ENCODE data around the gene GALNT4.

Gene GALNT4

GRCh38 chr12:89476232-89476631 lies 48.4 kb downstream of the GALNT4 start:
- no peak overlapping the region for H3K4me3 ChIP-seq (ENCODE audit: control insufficient read depth, low read depth, low read length)
- TF ChIP-seq CTCF (conservative IDR thresholded peaks at IDR 0.05; ENCODE audit: control insufficient read depth, insufficient read depth, low read depth, low read length), result no peak
- no peak for DNase-seq (ENCODE audit: low read depth)

DNA sequence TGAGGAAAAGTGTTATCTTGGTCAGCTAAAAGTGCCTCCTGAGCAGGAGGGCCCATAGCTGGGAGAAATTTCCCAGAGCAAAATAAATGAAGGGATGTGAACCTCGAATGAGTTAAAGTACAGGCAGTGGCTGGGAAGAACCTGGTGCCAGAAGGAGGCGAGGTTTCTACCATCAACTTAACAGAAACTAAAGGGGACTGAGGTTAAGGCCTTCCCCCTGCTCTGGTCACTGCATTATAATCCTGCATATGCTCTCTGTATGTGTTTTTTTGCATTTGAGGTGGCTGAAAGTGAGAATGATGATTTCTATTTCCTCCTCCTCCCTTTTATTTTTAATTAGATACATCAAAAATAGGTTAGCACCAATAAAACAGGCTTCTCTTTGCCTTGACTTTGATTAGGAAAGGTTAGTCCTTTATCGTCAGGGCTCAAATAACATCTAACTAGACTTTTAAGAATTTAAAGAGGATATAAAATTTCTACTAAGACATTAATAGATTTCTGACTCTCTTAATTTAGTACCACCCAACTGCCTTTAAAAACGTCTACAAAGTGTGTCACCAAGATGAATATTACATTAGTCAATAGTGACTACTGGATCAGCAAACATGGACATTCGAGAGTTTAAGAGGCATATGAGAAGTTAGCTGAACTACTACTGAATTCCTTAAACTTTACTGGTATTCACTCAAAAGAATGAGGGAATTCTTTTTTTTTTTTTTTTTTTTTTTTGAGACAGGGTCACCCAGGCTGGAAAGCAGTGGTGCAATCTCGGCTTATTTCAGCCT lies 49.2 kb downstream of the GALNT4 start:
- no peak for TF ChIP-seq CTCF (conservative IDR thresholded peaks at IDR 0.05; ENCODE audit: control insufficient read depth, insufficient read depth, low read depth, low read length)
- no peak overlapping the region for H3K4me3 ChIP-seq (ENCODE audit: control insufficient read depth, low read depth, low read length)
- DNase-seq (ENCODE audit: low read depth), result no peak

- no peak for TF ChIP-seq CTCF (conservative IDR thresholded peaks at IDR 0.05; ENCODE audit: control insufficient read depth, insufficient read depth, low read depth, low read length)
- no peak for DNase-seq (ENCODE audit: low read depth)
Measured at GRCh38 chr12:89474615-89475014, 50.0 kb downstream of the GALNT4 start.

More at GRCh38 chr12:89474615-89475014, 50.0 kb downstream of the GALNT4 start:
- H3K4me3 ChIP-seq (ENCODE audit: control insufficient read depth, low read depth, low read length), result no peak overlapping the region

Measured in fibroblast of mammary gland (primary cell).